HS-27A (cell line): ENCODE results near the gene MTERF4.
A peak's percentile ranks its signal among the peaks of the same experiment; 100 is the strongest.

Source experiments
- DNase-seq: peaks from one replicate; pipeline ENCODE4 v3.0.0-alpha.2; 2012; ENCODE audit warnings: low read depth, missing footprints

The MTERF4 gene, protein sequence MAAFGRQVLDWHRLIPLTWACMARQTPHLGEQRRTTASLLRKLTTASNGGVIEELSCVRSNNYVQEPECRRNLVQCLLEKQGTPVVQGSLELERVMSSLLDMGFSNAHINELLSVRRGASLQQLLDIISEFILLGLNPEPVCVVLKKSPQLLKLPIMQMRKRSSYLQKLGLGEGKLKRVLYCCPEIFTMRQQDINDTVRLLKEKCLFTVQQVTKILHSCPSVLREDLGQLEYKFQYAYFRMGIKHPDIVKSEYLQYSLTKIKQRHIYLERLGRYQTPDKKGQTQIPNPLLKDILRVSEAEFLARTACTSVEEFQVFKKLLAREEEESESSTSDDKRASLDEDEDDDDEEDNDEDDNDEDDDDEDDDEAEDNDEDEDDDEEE

GRCh38 chr2:241102239-241102803, at the start of gene MTERF4:
Gene MTERF4, minus strand, starts transcription at chr2:241102287. Its CDS starts 14 bp downstream, at chr2:241102273.
- DNase-seq, result peak; percentile 9

GRCh38 chr2:241150660-241151530, 48.8 kb upstream of the MTERF4 start:
- DNase-seq, result no peak

DNA sequence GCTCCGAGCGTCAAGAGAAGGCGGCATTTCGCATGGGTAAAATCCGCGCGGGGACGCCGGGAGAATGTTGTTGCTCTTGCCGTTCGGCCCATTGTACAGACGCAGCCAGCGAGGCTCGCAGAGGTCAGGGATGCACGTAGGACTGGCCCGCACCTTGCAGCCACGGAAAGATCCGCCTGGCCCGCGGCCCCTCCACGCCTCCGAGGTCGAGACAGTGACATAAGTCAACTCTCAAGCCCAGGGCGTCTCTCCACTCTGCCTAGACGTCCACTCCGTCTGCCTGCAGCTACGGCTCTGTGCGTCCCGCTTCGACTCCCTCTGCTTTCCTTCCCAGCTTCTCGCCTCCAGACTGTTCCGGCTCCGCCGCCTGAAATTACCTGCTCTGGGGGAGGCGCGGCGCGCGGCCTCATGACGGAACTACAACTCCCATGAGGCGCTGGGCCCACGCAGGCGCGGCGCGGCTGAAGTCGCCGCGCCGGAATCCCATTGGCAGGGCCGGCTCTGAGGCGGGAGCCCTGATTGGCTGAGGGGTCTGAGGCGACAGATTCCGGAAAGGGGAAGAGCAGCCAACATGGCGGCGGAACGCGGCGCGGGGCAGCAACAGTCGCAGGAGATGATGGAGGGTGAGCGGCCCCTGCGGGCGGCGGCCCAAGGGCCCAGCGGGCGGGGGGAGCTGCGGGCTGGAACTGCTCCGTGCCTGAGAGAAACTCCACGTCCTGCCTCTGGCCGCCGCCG, 48.0 kb upstream of the MTERF4 start, which contains the start of gene PPP1R7:
Gene PPP1R7, plus strand, starts transcription at position 543 of the 735 bp plus-strand sequence. Its CDS starts 29 bp downstream, at position 572.
- DNase-seq, result peak; percentile 26

DNA sequence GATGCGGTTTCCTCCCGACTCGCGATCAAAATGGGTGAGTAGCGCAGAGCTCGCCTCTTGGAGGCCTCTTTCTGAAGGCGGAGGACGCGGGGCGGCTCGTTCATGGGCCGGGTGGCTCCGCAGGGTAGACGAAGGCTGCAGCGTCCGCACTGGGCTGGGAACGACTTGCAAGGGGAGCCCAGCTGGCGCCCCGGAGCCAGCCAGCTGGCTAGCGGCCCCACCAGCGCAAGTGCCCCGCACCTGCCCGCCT, 47.5 kb upstream of the MTERF4 start:
- DNase-seq, result no peak

GRCh38 chr2:241148891-241149674, 47.0 kb upstream of the MTERF4 start, which contains the start of gene PASK:
Gene PASK, minus strand, starts transcription at chr2:241149472. Its CDS starts 6,440 bp downstream, at chr2:241143032.
- DNase-seq, result no peak

DNA sequence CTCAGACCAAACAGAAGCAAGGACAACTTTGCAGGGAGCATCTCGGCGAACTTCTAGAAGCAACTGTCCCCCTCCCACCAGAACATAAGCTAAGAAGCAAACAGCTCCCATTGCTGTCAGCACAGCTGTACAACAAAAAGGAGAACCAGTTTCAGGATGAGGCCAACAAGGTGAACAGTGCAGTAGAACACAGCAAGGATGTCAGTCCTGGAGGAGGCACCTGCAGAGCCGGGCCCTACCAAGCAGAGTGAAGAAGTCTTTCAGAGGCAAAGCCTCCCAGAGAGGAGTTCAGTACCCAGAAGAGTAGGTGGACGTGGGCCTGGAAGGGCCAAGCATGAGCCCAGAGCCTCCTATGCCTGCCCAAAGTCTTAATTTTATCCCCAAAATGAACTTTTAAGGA, 46.2 kb upstream of the MTERF4 start:
- no peak for DNase-seq

DNA sequence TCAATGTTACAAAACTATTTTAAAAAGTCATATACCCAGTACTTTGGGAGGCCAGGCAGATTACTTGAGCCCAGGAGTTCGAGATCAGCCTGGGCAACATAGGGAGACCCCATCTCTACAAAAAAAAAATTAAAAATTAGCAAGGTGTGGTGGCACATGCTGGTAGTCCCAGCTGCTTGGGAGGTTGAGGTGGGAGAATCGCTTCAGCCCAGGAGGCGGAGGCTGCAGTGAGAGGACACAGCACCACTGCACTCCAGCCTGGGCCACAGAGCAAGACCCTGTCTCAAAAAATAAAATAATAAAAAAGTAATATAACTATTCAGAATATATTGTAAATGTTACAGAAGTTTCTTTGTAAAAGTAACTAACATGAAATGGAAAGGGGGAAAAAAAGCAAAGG, 45.2 kb upstream of the MTERF4 start:
- no peak for DNase-seq

DNA sequence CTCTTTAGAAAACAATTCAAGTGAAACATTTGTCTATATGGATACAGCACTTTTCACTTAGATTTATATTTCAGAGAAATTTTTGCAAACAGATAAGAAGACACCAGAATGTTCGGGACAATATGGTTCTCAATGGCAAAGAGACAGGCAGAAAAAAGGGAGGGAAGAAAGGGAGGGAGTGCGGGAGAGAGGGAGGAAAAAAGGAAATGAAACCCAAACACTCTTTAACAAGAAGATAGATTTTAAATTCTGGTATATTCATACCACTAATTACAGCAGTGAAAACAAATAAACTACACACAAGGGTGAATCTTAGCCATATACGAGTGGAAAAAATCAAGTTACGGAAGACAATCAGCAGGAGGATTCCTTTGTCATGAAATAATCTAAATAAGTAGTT, 44.2 kb upstream of the MTERF4 start:
- no peak for DNase-seq

- DNase-seq, result no peak
These were observed 40.5 kb upstream of the MTERF4 start for GRCh38 chr2:241142593-241142992.

GRCh38 chr2:241142063-241142462, 40.0 kb upstream of the MTERF4 start:
- DNase-seq, result no peak

- DNase-seq, result no peak
These were observed 39.2 kb upstream of the MTERF4 start for GRCh38 chr2:241141214-241141770.

DNA sequence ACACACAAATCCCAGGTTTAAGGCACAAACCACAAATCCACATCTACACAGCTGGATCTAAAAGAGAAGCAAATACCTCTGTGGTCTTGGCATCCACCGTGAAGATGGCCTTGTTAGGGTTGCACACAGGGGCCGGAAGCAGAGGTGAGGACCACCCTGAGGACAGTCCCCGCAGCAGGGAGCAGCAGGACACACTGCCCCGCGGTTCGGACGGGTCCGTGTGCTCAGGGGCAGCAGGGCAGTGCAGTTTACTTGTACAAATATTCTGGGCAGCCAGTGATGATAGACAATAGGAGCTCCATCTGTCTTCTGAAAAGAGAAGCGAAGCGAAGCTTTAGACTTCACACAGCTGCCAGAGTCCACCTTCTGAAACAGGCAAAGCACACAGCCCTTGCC, 38.4 kb upstream of the MTERF4 start:
- DNase-seq, result no peak

DNA sequence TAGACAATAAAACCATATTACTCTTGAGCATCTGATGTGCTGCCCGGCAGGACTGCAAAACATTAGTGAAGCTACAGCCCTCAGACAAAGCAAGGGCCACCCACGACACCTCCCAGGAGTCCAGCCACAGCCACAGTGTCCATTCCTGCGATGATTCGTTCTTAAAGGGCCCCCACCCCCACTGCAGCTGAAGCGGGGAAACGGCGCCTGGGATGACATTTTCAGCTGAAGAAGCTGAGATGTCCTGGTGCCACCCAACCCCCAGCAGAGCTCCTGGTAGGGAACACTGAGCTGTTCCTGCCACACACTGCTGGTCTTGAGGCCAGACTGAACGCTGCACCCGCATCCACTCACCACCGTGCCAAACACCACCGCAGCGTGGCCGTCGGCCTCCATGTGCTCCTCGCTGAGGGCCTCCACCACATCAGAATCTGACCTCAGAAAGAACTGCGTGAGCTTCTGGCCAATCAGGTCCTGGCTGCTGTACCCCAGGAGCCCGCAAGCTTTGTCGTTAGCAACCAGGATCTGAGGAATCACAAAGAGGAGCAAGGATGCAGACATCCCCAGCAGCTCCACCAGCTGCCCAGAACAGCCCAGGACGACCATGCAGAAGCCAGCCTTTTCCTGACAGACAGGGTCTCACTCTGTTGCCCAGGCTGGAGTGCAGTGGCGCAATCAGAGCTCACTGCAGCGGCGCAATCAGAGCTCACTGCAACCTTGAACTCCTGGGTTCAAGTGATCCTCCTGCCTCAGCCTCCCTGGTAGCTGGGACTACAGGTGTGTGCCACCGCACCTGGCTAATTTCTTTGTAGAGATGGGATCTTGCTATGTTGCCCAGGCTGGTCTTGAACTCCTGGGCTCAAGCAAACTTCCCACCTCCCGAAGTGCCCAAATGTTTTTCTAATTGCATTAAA, 37.7 kb upstream of the MTERF4 start:
- no peak for DNase-seq

DNA sequence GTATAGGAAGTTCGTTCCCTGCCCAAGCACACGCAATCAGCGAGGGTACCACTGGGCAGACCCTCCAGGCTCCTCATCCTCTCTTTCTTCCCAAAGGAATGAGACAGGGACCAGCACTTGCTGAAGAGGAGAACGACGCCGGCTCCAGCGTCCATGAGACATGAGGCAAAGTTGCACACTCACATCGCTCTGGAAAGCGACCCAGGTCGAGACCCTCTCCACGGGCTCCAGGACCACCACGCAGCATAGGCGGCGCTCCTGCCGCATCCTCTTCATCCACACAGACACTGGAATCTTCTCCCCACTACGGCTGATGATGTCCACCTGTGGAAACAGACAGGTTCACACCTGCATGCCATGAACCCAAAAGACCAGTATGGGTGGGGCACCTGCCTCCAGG, 36.4 kb upstream of the MTERF4 start:
- no peak for DNase-seq

GRCh38 chr2:241137276-241138190, 35.4 kb upstream of the MTERF4 start:
- DNase-seq, result no peak

- no peak for DNase-seq
These were observed 34.7 kb upstream of the MTERF4 start for GRCh38 chr2:241136661-241137260.

DNA sequence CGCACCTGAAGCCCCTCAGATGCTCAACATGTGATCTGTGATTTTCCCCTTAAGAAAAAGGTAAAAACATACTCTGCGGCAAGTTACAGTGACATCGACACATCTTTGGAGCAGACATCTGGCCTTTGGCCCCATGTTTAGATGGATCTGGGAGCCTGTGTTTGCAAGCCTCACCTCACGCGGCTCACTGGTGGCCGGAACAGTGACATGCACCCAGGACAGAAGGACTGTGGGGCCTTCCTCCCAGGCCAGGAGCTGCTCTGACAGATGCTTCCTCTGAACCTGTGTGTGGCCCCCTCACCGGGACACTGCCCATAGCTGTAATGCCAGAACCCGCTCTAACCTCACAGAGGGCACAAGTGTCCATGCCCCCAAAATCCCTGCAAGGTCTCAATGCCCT, 34.1 kb upstream of the MTERF4 start:
- DNase-seq, result no peak

GRCh38 chr2:241135737-241136136, 33.6 kb upstream of the MTERF4 start:
- no peak for DNase-seq
